Stimulated activated naive CD8-positive, alpha-beta T cell treated with anti-CD3 and anti-CD28 coated beads, Interleukin-15, Interleukin-2, amounts not matched to agents 100 U/mL and 50 U/mL, for 24 hours (primary cell): ENCODE results near the gene BCAS4.
"Not testable (repeated sequence)": the region's sequence is repeated elsewhere in the genome, so short reads cannot be mapped to it uniquely, and the experiment has no call there.

Experiments
- ATAC-seq: fragments of 150-1000 bp; cut with Tn5 transposase; one replicate; pipeline ENCODE4 v1.10.0; 2021
- DNase-seq: peaks from one replicate; pipeline ENCODE4 v3.0.0; 2021

Gene BCAS4

GRCh38 chr20:50794846-50795634, at the start of gene BCAS4:
Gene BCAS4 (plus strand): TSS chr20:50795061. CDS start chr20:50795084, 23 bp downstream.
- DNase-seq: peak; percentile 87
- peak; percentile 79 for ATAC-seq

GRCh38 chr20:50745634-50746137, 49.2 kb upstream of the BCAS4 start:
- ATAC-seq (no peak), DNase-seq (no peak)

GRCh38 chr20:50746138-50746940, 48.5 kb upstream of the BCAS4 start:
- no peak for DNase-seq
- peak; percentile 81 for ATAC-seq

GRCh38 chr20:50747275-50747674, 47.6 kb upstream of the BCAS4 start:
- ATAC-seq (no peak), DNase-seq (no peak)

DNA sequence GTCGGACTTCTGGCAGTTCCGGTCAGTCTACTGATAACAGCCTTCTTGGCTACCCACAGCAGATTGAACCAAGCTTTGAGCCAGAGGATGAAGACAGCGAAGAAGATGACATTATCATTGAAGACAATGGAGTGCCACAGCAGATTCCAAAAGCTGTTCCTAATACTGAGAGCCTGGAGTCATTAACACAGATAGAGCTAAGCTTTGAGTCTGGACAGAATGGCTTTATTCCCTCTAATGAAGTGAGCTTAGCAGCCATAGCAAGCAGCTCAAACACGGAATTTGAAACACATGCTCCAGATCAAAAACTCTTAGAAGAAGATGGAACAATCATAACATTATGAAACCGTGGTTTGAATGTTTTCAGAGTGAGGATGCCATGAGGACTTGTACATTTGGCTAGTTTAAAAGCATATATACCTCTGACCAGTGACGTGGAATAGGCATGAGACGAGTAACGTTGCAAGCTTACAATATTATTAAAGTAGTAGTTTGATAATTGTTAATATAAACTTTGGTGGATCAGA, 44.7 kb upstream of the BCAS4 start:
- ATAC-seq: no peak
- no peak for DNase-seq

- DNase-seq (no peak), ATAC-seq (no peak)
Measured at GRCh38 chr20:50753152-50753551, 41.7 kb upstream of the BCAS4 start.

- DNase-seq (no peak), ATAC-seq (no peak)
Measured at GRCh38 chr20:50754420-50754819, 40.4 kb upstream of the BCAS4 start.

GRCh38 chr20:50756447-50756846, 38.4 kb upstream of the BCAS4 start:
- ATAC-seq (no peak), DNase-seq (no peak)

DNA sequence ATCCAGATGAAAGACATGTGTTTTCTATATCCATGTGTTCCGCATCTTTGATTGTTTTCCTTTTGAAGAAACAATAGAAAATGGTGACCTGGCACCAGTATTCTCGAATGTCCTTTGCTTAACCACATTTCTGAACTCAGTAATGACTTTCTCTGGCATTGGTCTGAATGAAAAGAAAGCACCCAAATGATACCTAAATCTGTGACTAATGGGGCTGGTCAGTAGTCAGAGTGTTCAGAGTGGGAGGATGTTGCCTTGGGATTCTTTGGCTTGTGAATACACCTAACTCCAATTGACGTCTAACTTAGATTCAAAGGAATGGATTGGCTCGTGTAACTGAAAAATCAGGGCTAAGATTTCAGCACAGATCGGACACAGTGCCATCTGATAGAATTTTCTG, 36.4 kb upstream of the BCAS4 start:
- ATAC-seq: no peak
- DNase-seq: no peak

- DNase-seq (no peak), ATAC-seq (no peak)
Measured at GRCh38 chr20:50758992-50759391, 35.9 kb upstream of the BCAS4 start.

DNA sequence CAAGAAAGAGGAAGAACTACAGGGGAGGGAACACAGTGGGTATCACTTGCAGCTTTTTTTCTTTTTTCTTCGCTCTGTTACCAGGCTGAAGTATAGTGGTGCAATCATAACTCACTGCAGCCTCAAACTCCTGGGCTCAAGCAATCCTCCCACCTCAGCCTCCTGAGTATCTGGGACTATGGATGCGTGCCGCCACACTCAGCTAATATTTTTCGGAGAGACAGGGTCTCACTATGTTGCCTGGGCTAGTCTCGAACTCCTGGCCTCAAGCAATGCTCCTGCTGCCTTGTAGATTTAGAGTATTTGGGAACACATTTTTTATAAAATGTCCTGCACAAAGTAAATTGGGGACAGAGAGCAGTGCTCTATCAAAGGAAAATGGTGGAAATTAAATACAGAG, 35.2 kb upstream of the BCAS4 start:
- ATAC-seq (no peak), DNase-seq (no peak)

DNA sequence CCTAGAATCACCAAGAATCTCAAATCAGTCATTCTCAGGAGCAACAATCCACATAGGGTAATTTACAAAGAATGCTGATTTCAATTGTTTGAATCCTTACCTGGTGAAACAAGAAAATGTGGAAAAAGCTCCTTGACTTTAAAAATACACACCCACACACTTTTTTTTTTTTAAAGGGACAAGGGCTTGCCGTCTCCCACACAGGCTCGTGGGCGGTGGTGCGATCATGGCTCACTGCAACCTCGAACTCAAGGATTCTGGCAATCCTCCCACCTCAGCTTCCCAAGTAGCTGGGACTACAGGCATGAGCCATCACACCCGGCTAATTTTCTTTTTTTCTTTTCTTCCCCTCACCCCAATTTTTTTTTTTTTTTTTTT, 32.8 kb upstream of the BCAS4 start:
- DNase-seq (no peak), ATAC-seq (no peak)

- DNase-seq (no peak), ATAC-seq (no peak)
Measured at GRCh38 chr20:50762435-50763220, 32.2 kb upstream of the BCAS4 start.

DNA sequence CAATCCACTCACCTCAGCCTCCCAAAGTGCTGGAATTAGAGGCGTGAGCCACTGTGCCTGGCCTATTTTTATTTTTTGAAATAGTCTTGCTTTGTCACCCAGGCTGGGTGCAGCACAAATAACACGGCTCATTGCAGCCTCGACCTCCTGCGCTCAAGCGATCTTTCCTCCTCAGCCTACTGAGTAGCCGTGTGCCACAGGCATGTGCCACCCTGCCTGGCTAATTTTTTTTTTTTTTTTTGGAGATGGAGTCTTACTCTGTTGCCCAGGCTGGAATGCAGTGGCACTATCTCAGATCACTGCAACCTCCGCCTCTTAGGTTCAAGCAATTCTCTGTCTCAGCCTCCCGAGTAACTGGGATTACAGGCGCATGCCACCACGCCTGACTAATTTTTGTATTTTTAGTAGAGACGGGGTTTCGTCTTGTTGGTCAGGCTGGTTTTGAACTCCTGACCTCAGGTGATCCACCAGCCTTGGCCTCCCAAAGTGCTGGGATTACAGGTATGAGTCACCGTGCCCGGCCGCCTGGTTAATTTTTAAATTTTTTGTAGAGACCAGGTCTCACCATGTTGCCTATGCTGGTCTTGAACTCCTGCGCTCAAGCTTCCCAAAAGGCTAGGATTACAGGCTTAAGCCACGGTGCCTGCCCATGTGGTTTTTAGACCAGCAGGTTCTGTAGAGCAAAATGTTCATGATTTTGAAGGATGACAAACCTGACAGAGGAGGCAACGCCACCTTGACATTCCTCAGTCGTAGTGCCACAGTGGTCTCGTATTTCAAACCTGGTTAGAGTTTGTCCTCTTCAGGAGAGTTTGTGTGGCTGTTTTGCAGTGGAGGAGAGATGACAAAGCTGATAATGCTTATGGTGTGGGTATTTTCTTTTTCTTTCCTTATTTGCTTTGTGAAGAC, 31.1 kb upstream of the BCAS4 start:
- not testable (repeated sequence) for ATAC-seq, DNase-seq

DNA sequence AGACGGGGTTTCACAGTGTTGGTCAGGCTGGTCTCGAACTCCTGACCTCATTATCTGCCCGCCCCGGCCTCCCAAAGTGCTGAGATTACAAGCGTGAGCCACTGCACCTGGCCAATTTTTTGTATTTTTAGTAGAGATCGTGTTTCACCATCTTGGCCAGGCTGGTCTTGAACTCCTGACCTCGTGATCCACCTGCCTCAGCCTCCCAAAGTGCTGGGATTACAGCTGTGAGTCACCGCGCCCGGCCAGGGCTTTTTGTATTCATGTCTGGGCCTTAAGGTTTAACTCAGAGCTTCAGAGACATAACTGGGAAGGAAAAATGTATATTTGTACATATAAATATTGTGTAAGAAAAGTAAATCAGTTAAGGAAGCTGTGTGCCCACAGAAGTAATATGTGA, 29.6 kb upstream of the BCAS4 start:
- not testable (repeated sequence) for DNase-seq, ATAC-seq

DNA sequence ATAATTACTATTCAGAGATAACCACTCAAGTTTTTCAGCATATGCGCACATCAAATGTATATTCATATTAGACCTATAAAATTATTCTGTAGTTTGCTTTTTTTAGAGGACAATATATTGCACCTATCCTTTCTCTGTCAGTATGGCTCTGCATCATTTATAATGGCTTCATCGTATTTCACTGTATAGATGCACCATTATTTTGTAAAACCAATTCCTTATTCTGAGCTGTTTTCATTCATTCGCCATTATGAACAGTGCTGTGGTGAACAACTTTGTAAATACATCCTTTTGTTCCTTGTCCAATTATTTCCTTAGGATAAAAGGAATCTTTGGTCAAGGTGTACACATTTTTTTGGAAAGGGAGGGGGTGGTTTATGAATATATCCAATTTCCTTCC, 29.2 kb upstream of the BCAS4 start:
- DNase-seq (no peak), ATAC-seq (no peak)

GRCh38 chr20:50766955-50767809, 27.7 kb upstream of the BCAS4 start:
- not testable (repeated sequence) for DNase-seq, ATAC-seq

DNA sequence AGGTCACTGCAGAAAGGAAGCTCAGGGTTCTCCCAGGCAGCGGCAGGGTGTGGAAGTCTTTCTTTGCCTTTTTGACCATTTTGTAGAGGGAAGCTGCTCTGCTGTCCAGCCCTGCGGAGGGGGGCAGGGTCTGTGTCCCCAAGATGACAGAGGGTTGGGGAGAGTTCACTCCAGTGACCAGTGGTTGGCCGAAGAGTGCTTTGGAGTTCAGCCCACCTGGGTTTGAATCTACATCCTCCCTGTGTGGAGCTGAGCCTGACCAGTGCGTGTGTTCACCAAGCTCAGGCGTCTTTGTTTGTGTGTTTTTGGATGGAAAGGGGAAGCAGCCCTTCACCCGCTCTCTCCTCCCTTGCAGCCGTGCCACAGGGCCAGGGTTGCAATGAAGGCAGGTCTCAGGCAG, 25.9 kb upstream of the BCAS4 start:
- not testable (repeated sequence) for DNase-seq, ATAC-seq

DNA sequence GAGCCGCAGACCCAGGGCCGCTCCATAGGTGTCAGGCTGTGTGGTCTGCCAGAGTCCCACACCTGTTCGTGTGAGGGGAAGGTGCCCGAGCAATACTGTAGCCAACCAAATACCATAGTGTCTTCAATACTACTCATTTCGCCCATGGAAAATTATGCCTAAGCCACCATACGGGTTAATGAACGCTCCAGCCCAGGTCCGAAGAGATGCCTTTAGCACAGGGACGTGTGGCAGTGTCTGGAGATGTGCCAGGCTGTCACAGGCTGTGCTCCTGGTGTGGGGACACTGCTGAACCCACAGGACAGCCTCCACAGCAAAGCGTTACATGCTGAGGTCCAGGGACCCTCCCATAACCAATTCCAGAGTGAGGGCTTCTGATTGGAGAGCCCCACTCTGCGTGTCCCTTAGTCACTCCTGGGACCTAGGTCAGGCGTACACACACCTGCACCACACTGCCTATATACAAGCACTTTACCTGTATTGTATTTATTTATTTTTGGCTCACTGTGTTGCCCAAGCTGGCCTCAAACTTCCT, 25.2 kb upstream of the BCAS4 start:
- not testable (repeated sequence) for DNase-seq, ATAC-seq
